Kidney (tissue), 14 donors: ENCODE measurements around the gene DNAH3. TPM values are rescaled to one million over a fixed set of nuclear protein-coding genes. Genes with fewer than 3 reads are reported as not detected.

ENCODE experiments used
- DNase-seq, 5 donors: peaks; one replicate each; pipeline ENCODE4 v3.0.0-alpha.2; 2013 to 2020
- FAIRE-seq: peaks from 2 replicates; lab custom pipeline; 2012; peaks lifted over from hg19 to GRCh38; lab: Jason Lieb, UNC
- H3K27ac ChIP-seq, 2 donors: one replicate each; pipeline ENCODE4 v1.7.0; 2013; ENCODE audit warnings: low read depth in 2 of 2, low read length in 2 of 2, inconsistent platforms in 1 of 2
- H3K27me3 ChIP-seq: one replicate; pipeline ENCODE4 v1.7.1; 2013; ENCODE audit warnings: low read length, inconsistent platforms; ENCODE audit not compliant: control insufficient read depth, insufficient read depth
- H3K36me3 ChIP-seq, 3 donors: one replicate each; pipeline versions ENCODE4 v1.7.0 to v1.7.1; 2013; ENCODE audit warnings: low read length in 3 of 3, control low read depth in 1 of 3, inconsistent platforms in 1 of 3; ENCODE audit not compliant: insufficient read depth in 3 of 3, control insufficient read depth in 2 of 3
- H3K4me1 ChIP-seq, 3 donors: one replicate each; pipeline versions ENCODE4 v1.7.0 to v1.7.1; 2013; ENCODE audit warnings: low read length in 3 of 3, inconsistent platforms in 1 of 3, low read depth in 1 of 3; ENCODE audit not compliant: control insufficient read depth in 2 of 3, insufficient read depth in 2 of 3
- H3K4me3 ChIP-seq, 3 donors: one replicate each; pipeline versions ENCODE4 v1.7.0 to v1.8.1; 2013; ENCODE audit warnings: low read length in 3 of 3, control low read depth in 1 of 3, inconsistent platforms in 1 of 3
- H3K9ac ChIP-seq, 3 donors: one replicate each; pipeline versions ENCODE4 v1.7.0 to v1.7.1; 2013; ENCODE audit warnings: low read length in 3 of 3, control low read depth in 1 of 3, inconsistent platforms in 1 of 3
- H3K9me3 ChIP-seq, 3 donors: one replicate each; pipeline versions ENCODE4 v1.7.0 to v1.7.1; 2013; ENCODE audit warnings: low read length in 3 of 3, control low read depth in 1 of 3, inconsistent platforms in 1 of 3; ENCODE audit not compliant: control insufficient read depth in 2 of 3, insufficient read depth in 1 of 3
- intact Hi-C: fragments of 100-400 bp; cut with DNase I; formaldehyde crosslinking; loops from one replicate; pipeline ENCODE4 v1.11.1; 2022
- polyA plus RNA-seq: library from polyadenylated mRNA; stranded (reverse); fragments of 350-450 nt; fragmentation: Illumina TruSeq; extraction: RNeasy Lipid Tissue Mini Kit (QIAGEN cat#74804); gene quantifications from one replicate; pipeline ENCODE4 v1.2.3, GENCODE V29; 2014; ENCODE audit warnings: low read depth, low replicate concordance; ENCODE audit not compliant: insufficient read depth
- total RNA-seq: library from RNA; stranded (reverse); fragmentation: NEBNext Ultra II Directional; extraction: Animal tissue kit (Norgen Biotek cat#: 25700); gene quantifications from one replicate; pipeline ENCODE4 v1.2.1, GENCODE V29; 2021
- TF ChIP-seq, protein P1 (sequence below): IDR thresholded peaks from 3 replicates; pipeline ENCODE4 v1.5.1; 2012; ENCODE audit warnings: mild to moderate bottlenecking, moderate library complexity, borderline replicate concordance; ENCODE audit not compliant: insufficient read depth; ENCODE audit errors: extremely low read depth
- donor health status: control.
- donor health status: control.
- donor health status: control.
- donor health status: control.
- donor health status: control.
- donor health status: DM: yes; HTN: yes; CAD: no.
- donor health status: Normal renal cell carcinoma (clear cell type).

DNAH3 gene
- total and polyA plus RNA-seq, 2 donors from 2014 or later = 0.19 to 0.57 TPM

DNA sequence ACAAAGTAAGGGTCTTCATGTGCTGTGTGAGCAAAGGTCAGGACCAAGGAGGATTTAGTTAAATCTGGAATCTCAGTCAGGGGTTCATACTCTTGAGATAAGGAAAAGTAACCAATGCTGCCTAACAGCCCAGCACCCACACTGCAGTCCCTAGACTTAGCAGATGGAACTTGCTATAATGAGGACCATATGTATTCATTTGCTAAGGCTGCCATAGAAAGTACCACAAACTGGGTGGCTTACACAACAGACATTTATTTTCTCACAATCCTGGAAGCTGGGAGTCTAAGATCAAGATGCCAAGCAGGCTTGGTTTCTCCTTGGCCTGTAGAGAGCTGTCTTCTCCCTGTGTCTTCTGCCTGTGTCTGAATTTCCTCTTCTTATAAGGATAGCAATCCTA lies 40.0 kb upstream of the DNAH3 start:
- H3K4me3 ChIP-seq = no peak overlapping the region
- DNase-seq (no peak), FAIRE-seq (no peak)
- no peaks in the 10 kb centered on the region for H3K36me3 ChIP-seq
- no peak overlapping the region for H3K27ac ChIP-seq
- no peak overlapping the region for H3K9ac ChIP-seq
- no peaks in the 10 kb centered on the region for H3K4me1 ChIP-seq
- no peaks in the 10 kb centered on the region for H3K27me3 ChIP-seq
- intact Hi-C loops = no loop called here
- TF ChIP-seq, protein P1, sequence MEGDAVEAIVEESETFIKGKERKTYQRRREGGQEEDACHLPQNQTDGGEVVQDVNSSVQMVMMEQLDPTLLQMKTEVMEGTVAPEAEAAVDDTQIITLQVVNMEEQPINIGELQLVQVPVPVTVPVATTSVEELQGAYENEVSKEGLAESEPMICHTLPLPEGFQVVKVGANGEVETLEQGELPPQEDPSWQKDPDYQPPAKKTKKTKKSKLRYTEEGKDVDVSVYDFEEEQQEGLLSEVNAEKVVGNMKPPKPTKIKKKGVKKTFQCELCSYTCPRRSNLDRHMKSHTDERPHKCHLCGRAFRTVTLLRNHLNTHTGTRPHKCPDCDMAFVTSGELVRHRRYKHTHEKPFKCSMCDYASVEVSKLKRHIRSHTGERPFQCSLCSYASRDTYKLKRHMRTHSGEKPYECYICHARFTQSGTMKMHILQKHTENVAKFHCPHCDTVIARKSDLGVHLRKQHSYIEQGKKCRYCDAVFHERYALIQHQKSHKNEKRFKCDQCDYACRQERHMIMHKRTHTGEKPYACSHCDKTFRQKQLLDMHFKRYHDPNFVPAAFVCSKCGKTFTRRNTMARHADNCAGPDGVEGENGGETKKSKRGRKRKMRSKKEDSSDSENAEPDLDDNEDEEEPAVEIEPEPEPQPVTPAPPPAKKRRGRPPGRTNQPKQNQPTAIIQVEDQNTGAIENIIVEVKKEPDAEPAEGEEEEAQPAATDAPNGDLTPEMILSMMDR = no peak
- H3K9me3 ChIP-seq = no peaks in the 10 kb centered on the region

DNA sequence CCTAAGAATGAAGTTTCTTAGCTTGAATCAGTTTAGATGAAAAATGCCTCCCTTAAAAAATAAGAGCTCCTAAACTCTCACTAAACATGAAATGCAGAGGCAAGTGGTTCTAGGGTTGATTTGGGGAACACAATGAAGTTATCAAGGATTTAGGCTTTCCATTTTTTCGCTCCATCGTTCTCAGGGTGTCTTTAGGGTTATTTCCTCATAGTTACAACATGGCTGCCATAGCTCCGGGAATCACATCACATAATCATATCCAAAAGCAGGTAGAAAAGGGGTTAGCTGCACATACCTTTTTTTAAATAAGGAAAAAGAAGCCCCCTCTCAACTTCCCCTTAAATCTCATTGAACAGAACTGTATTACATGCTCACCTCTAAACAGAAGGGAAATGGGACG lies 39.4 kb upstream of the DNAH3 start:
- no peak for FAIRE-seq
- intact Hi-C loops = no loop called here
- Histone ChIP-seq H3K27ac (no peak overlapping the region), H3K9me3 (no peaks in the 10 kb centered on the region), H3K4me3 (no peak overlapping the region), H3K27me3 (no peaks in the 10 kb centered on the region), H3K9ac (no peak overlapping the region), H3K4me1 (no peaks in the 10 kb centered on the region), H3K36me3 (no peaks in the 10 kb centered on the region)
- DNase-seq = no peak
- TF ChIP-seq, protein P1 = no peak

DNA sequence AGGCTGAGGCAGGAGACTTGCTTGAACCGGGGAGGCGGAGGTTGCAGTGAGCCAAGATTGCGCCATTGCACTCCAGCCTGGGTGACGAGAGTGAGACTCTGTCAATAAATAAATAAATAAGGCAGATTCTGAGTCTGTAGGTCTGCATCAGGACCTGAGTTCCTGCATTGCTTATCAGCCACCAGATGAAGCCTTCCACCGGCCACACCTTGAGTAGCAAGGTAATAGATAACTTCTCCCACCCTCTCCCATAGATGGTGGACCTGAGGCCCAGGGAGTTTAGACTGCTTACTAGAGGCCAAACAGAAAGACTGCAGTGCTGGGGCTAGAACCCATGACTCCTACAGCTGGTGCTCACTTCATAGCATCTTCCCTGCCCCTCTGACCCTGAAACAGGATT lies 38.7 kb upstream of the DNAH3 start:
- no peak overlapping the region for H3K4me3 ChIP-seq
- FAIRE-seq (no peak), DNase-seq (no peak)
- no peaks in the 10 kb centered on the region for H3K4me1 ChIP-seq
- no peak overlapping the region for H3K27ac ChIP-seq
- no peaks in the 10 kb centered on the region for H3K27me3 ChIP-seq
- H3K9me3 ChIP-seq = no peaks in the 10 kb centered on the region
- TF ChIP-seq, protein P1 = no peak
- no peaks in the 10 kb centered on the region for H3K36me3 ChIP-seq
- no peak overlapping the region for H3K9ac ChIP-seq
- intact Hi-C loops = no loop called here

DNA sequence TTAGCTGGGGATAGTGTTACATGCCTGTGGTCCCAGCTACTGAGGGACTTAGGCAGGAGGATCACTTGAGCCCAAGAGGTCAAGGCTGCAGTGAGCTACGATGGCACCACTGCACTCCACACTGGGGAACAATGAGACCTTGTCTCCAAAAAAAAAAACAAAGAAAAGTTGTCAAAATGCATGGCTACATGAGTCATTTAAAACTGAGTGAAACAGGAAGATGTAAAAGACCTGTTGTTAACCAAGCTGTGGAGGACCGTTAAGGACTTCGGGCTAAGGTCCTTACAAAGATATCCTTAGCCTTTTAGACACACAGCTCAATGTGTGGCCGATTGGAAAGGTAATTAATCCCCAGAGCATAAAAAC lies 35.7 kb upstream of the DNAH3 start:
- DNase-seq (no peak), FAIRE-seq (no peak)
- no peaks in the 10 kb centered on the region for H3K27me3 ChIP-seq
- H3K9ac ChIP-seq = no peak overlapping the region
- no peaks in the 10 kb centered on the region for H3K9me3 ChIP-seq
- TF ChIP-seq, protein P1 = no peak
- intact Hi-C loops = no loop called here
- H3K27ac ChIP-seq = no peak overlapping the region
- no peaks in the 10 kb centered on the region for H3K4me1 ChIP-seq
- no peak overlapping the region for H3K4me3 ChIP-seq
- peaks cover 0 to 9% (median 4%) of the 10 kb centered on the region in 3 donors for H3K36me3 ChIP-seq
